Astrocyte of the spinal cord (primary cell): Measurements from ENCODE around the gene SLC52A3.

Experiments
- DNase-seq: peaks from one replicate; pipeline ENCODE4 v3.0.0; 2011; ENCODE audit warnings: low read depth, low spot score
- H3K4me3 ChIP-seq: 2 replicates; pipeline ENCODE4 v1.5.1; 2011; ENCODE audit warnings: low read depth, mild to moderate bottlenecking, low read length, moderate library complexity
- CTCF ChIP-seq: IDR thresholded peaks from 2 replicates; pipeline ENCODE4 v1.5.1; 2012; ENCODE audit warnings: low read depth, mild to moderate bottlenecking, low read length, inconsistent platforms
- in situ Hi-C: cut with HindIII; loops from 2 replicates; pipeline ENCODE4 v1.10.0; 2017; ENCODE audit warnings: low sequenced_read_pairs

SLC52A3 gene

GRCh38 chr20:750801-751200, 17.5 kb downstream of the SLC52A3 start:
- no peak for DNase-seq
- no peak overlapping the region for H3K4me3 ChIP-seq
- in situ Hi-C loops: no loop called here
- no peak for TF ChIP-seq CTCF

- no peak for TF ChIP-seq CTCF
- no peak overlapping the region for H3K4me3 ChIP-seq
- in situ Hi-C loops: no loop called here
- DNase-seq: no peak
These were observed 22.5 kb downstream of the SLC52A3 start for GRCh38 chr20:745683-746301.

GRCh38 chr20:742156-742555, 26.1 kb downstream of the SLC52A3 start:
- no peak overlapping the region for H3K4me3 ChIP-seq
- no peak for DNase-seq
- in situ Hi-C loops: no loop called here
- no peak for TF ChIP-seq CTCF

- DNase-seq: no peak
- TF ChIP-seq CTCF: no peak
- H3K4me3 ChIP-seq: no peak overlapping the region
- in situ Hi-C loops: no loop called here
These were observed 26.7 kb downstream of the SLC52A3 start for GRCh38 chr20:741620-742019.

GRCh38 chr20:740162-740561, 28.1 kb downstream of the SLC52A3 start:
- in situ Hi-C loops: no loop called here

GRCh38 chr20:739736-740135, 28.6 kb downstream of the SLC52A3 start:
- in situ Hi-C loops: no loop called here
- H3K4me3 ChIP-seq: no peak overlapping the region
- DNase-seq: no peak
- TF ChIP-seq CTCF: no peak

More at GRCh38 chr20:740162-740561, 28.1 kb downstream of the SLC52A3 start:
- H3K4me3 ChIP-seq: no peak overlapping the region
- no peak for DNase-seq
- TF ChIP-seq CTCF: no peak
